ENCODE data around the gene SLC25A13.

DNA sequence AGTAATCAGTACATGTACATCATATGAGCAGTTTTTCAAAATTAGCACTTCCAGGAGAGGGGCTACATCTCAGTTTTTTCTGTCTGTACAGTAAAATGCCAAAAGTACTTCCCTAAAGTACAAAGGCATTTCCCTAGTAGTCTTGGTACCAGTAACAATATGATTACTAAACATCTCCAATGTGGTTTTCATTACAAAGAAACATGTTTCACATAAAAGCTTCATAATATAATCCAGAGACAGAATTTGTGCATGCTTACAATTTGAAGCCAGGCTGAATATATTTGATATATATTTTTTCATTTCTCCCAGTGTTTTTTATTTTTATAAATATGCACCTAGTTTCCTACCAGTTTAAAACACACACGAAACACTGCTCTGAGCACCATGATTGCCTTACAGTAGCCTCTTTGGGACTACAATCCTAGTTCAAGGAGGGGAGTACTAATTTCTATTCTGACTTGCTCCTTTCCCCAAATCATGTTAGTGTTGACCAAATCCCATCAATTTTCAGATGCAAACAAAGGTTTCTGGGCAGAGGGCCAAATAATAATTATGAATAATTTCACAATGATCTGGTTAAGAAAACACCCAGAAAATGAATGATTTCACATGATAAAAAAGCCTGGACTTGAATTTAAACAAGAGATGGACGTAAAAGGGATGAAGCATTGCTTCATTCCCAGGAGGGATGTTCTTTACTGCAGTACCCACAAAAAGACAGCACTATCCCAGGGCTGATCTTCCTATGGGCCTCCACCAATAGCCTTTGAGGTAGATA, 201.3 kb downstream of the SLC25A13 start:
- TF ChIP-seq NR2C2 (CRISPR knock-in tag; IDR thresholded peaks at IDR 0.05; ENCODE audit: borderline replicate concordance), result no peak
- no peak for TF ChIP-seq POLR2AphosphoS5 (IDR thresholded peaks at IDR 0.05; ENCODE audit: low read depth, low read length)
- TF ChIP-seq, protein P1, sequence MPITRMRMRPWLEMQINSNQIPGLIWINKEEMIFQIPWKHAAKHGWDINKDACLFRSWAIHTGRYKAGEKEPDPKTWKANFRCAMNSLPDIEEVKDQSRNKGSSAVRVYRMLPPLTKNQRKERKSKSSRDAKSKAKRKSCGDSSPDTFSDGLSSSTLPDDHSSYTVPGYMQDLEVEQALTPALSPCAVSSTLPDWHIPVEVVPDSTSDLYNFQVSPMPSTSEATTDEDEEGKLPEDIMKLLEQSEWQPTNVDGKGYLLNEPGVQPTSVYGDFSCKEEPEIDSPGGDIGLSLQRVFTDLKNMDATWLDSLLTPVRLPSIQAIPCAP (CRISPR knock-in tag; IDR thresholded peaks at IDR 0.05; ENCODE audit: low read depth), result no peak
- no peak for TF ChIP-seq POLR2A (IDR thresholded peaks at IDR 0.05; ENCODE audit: insufficient read depth in 1 of 2, low read depth in 2 of 2, low read length in 2 of 2)
- no peak for TF ChIP-seq IKZF1 (IDR thresholded peaks at IDR 0.05)
- TF ChIP-seq RAD21 (CRISPR knock-in tag; IDR thresholded peaks at IDR 0.05), result no peak
- TF ChIP-seq ZBTB21 (CRISPR knock-in tag; IDR thresholded peaks at IDR 0.05), result no peak
- TF ChIP-seq, protein P2, sequence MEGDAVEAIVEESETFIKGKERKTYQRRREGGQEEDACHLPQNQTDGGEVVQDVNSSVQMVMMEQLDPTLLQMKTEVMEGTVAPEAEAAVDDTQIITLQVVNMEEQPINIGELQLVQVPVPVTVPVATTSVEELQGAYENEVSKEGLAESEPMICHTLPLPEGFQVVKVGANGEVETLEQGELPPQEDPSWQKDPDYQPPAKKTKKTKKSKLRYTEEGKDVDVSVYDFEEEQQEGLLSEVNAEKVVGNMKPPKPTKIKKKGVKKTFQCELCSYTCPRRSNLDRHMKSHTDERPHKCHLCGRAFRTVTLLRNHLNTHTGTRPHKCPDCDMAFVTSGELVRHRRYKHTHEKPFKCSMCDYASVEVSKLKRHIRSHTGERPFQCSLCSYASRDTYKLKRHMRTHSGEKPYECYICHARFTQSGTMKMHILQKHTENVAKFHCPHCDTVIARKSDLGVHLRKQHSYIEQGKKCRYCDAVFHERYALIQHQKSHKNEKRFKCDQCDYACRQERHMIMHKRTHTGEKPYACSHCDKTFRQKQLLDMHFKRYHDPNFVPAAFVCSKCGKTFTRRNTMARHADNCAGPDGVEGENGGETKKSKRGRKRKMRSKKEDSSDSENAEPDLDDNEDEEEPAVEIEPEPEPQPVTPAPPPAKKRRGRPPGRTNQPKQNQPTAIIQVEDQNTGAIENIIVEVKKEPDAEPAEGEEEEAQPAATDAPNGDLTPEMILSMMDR (CRISPR knock-in tag; IDR thresholded peaks at IDR 0.05), result no peak
- TF ChIP-seq TAF1 (CRISPR knock-in tag; IDR thresholded peaks at IDR 0.05), result no peak
- TF ChIP-seq ZSCAN25 (CRISPR knock-in tag; IDR thresholded peaks at IDR 0.05), result no peak
